NAMALWA (cell line): ENCODE measurements around the gene AMZ1.

ENCODE experiments used
- DNase-seq: peaks from one replicate; pipeline ENCODE4 v3.0.0-alpha.2; 2015; ENCODE audit warnings: low spot score

Gene AMZ1

DNA sequence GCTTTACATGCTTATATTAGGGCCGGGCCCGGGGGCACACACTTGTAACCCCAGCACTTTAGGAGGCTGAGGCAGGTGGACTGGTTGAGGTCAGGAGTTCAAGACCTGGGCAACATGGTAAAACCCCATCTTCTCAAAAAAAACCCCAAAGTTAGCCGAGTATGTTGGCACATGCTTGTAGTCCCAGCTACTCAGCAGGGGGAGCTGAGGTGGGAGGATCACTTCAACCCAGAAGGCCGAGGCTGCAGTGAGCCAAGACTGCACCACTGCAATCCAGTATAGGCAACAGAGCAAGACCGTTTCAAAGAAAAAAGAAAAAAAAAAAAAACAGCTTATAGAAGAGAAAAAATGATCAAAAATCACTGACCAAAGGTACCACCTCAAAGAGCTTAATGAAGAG is 63.1 kb downstream of the AMZ1 start:
- DNase-seq: no peak

DNA sequence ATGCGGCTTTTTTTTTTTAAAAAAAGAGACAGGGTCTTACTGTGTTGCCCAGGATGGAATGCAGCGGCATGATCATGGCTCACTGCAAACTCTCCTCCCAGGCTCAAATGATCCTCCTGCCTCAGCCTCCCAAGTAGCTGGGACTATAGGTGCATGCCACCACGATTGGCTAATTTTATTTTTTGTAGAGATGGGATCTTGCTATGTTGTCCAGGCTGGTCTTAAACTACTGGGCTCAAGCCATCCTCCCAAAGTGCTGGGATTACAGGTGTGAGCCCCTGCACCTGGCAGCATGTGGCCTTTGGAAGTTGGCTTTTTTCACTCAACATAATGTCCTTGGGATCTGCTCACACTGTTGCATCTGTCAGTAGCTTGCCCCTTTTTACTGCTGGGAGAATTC is 65.1 kb downstream of the AMZ1 start:
- no peak for DNase-seq

DNA sequence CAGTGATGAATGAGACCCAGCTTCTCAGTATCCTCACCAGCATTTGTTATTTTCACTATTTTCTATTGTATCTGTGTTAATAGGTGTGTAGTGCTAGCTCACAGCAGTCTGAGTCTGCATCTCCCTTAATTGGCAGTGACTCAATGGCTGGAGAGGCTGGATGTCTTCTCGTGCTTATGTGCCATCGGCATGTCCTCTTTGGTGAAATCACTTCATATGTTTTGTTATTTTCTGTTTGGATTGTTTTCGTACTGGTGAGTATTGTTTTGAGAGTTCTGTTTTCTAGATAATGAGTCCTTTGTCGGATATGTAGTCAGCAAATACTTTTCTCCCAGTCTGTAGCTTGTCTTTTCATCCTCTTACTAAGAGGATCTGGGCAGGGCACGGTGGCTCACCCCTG is 66.1 kb downstream of the AMZ1 start:
- DNase-seq: no peak

DNA sequence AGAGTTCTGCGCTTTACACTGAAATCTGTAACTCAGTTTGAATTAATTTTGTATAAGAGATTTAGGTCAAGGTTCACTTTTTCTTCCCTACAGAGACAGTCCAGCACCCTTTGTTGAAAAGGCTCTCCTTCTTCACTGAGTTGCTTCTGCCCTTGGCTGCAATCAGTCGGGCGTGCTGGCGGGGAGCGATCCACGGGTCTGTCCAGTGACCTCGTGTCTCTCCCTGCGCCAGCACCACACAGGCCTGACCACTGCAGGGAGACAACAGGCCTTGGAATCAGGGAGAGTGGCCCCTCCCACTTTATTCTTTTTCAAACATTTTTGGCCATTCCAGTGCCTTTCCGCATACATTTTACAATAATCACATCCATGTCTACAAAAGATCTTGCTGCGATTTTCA is 66.9 kb downstream of the AMZ1 start:
- no peak for DNase-seq

DNA sequence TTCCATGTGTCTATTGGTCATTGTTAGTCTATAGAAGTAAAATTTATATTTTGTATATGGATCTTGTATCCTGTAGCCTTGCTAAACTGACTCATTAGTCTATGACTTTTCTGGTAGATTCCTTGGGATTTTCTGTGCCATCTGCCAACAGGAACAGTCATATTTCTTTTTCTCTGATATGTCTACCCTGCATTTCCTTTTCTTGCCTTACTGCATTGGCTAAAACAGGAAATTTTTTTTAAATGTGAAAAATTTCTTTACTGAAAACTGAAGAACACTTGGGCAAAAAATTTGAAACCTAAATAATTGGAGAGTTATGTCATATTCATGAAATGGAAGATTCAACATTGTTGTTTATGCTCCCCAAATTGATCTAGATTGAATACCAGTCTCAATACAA is 67.5 kb downstream of the AMZ1 start:
- no peak for DNase-seq

DNA sequence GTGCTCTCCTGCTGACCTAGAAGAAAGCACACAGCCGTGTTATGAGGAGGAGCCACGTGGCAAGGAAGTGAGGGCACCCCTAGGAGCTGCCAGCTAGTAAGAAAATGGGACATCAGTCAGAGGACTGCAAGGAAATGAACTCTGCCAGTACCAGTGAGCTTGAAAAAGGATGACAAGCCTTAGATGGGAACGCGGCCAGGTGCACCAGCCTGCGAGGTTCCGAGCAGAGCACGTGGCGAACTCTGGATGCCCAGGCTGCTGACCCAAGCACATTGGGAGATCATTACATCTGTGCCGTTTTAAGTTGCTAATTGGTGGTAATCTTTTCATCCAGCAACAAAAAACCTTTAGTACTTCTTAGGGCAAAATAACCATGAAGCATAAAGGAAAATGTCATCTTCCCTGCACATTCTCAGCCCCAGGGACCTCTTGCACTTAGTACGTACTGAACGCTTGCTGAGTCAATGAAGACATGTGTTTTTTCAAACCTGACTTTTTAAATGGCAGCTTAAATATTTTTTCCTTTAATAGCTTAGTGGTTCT is 69.4 kb downstream of the AMZ1 start:
- DNase-seq: no peak

DNA sequence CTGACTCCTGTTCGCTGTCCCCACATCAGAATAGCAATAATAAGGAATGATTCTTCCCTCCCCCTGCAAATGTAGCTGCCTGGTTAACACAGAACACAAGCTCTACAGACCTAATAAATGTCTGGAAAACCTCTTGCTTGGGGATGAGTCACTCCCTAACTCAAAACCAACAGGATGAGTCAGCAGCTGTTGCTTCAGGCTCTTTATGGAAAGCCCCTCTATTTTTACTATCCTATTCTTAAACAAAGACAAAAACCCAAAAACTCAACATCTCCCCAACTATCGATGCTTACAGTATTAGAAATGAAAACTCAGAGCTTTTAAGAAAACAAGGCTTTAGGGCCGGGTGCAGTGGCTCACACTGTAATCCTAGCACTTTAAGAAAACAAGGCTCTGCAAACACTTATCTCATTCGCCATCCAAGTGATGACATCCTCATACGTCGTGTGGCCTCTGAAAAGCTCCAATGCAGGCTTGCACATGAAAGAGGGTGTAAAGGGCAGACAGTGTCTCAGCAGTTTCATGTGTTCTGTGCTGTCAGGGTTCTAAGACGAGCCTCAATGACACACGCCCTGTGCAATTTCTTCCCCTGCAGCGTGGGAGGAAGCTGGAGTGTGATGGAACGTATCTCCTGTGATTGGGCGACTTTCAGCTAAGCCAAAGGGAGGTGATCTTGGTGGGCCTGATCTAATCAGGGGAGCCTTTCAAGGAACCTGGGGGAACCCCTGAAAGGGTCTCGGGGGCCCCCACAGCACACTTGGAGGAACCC is 70.1 kb downstream of the AMZ1 start:
- DNase-seq: no peak

DNA sequence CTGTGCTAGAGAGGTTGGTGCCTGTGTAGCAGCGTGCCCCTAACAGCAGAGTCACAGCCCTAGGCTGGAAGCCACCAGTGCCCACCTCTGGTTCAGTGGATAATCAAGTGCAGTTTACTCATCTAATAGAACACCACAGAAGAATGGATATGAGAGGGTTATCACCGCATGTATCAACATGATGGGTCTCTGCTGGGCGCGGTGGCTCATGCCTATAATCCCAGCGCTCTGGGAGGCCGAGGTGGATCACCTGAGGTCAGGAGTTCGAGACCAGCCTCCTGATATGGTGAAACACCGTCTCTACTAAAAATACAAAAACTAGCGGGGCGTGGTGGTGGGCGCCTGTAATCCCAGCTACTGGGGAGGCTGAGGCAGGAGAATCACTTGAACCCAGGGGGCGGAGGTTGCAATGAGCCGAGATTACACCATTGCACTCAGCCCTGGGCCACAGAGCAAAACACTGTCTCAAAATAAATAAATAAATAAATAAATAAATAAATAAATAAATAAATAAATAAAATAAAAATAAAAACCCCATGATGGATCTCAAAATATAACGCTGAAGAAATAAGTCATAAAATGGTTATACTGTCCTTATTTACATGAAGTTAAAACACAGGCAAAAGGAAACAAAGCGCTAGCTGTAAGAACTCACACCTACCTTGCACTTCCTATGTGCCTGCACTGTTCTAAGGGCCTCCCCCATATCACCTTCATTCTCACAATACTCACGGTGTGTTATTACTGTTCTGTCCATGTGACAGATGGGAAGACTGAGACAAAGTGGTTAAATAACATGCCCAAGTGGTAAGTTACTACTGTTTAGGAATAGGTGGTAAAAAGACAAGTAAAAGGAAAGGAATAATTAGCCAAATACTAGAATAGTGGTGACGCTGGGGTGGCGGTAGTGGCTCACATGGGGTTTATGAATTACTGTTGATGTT is 70.9 kb downstream of the AMZ1 start:
- DNase-seq: no peak

DNA sequence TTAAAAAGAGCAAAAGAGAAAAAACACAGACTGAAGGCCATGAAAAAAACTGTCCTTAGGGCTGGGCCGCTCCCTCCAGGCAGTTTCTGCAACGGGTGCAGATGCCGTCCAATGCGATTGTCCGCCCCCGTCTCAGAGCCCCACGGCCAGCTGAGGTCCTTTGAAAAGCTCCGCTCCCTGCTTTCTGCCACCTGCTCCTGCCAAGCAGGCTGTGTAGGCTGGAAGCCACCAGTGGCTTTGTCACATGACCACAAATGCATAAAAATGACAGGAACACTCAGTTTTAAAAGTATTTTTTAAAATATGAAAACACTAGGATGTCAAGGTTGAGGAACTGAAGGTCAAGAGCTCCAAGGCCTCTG is 71.7 kb downstream of the AMZ1 start:
- no peak for DNase-seq

DNA sequence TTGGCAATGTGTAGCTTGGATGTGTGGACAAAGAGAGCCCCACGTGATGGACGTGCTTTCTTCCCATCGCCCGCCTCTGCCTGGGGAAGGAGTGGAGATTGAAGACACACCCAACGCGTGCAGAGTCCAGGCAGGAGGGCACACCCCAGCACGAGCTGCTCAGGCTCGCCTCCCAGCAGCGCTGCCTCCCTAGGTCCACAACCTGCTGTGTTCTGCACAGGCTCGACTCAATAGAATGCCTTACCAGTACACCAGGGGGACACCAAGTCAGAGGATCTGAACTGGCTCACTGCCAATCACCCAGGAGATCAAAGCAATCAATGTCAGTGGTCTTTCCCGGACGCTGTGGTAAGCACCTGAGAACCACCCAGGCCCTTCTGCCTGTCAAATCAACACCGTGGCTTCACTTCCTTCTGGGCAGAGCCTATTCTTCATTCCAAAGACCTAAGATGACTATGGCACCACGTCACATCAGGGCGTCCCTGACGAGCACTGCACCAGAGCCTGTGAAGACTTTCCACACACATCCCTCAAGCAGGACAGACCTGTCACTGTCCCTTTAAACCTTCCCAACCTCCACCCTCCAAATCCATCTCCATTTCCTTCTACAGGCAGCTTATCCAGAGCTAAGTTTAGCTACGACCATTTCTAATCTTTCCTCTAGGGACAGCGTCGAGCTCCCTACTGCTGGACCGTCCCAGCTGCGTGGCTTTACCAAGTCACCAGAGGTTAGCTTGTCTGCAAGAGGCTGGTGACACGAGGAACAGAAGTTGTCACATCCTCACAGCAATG is 72.3 kb downstream of the AMZ1 start:
- peak; percentile 41 for DNase-seq

DNA sequence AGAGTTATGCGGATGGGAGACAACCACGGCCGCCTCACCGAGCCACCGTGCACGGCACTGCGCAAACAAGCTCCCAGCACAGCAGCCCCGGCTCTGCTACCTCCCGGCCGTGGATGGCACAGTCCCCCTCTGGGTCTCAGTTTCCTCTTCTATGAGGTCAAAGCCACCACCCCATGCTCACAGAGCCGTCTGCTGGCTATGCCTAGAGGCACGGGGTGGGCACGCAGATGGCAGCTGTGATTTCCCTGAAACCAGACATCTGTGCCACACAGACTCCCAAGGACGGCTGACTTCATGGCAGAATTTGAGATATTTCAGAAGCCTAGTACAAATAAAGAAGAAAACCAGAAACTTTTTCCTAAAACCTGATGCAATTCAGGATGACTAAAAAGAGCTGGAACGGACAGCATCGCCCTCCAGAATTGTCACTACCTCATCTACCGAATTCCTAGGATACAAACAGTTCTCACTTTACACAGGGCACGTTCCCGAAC is 73.2 kb downstream of the AMZ1 start:
- DNase-seq: no peak

DNA sequence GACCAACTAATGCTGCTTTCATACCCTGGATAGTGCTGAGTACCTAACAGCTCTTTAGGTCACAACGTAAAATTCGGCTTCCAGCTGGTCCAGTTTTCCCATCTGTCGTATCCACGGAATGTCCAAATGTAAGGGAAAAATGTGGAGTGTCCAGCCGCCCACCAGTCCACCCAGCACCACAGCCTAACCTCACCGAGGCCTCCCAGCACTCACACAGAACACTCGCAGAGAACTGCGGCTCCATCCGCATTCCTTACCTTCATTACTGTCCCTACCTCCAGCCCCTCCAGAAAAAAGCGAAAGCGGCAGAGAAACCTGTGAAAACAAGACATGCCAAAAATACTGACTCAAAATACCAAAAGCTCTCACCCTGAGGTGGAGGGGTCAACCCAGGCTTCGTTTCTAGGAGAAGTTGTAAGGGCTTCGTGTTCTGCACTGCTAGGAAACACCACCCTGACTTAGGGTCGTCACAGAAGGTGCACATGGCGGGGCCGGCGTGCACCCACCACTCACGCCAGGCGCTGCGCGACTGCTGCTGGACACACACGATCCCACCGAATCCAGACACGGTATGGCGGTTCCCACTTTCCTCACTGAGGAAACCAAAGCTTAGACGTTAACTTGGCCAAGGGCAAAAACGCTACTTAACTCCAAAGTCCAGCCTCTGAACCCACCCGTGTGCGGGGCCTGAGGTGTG is 73.9 kb downstream of the AMZ1 start:
- no peak for DNase-seq

DNA sequence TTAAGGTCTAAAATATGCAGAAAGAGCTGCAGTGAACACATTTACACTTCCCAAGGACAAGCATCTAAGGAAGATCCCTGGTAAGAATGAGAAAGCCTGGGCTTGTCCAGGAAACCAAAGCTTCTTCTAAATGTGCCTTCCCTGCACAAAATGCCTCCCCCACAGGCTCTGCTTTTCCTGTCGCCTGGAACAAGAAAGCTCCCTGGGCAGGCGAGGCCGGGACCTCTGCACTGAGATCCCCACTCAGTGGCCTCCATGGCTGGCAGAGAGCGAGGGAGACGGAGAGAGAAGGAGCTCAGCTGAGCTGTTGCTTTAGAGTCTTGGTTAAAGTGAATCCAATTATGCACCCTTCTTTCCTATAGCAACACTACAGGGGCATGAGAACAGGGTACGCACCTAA is 75.6 kb downstream of the AMZ1 start:
- DNase-seq: no peak

DNA sequence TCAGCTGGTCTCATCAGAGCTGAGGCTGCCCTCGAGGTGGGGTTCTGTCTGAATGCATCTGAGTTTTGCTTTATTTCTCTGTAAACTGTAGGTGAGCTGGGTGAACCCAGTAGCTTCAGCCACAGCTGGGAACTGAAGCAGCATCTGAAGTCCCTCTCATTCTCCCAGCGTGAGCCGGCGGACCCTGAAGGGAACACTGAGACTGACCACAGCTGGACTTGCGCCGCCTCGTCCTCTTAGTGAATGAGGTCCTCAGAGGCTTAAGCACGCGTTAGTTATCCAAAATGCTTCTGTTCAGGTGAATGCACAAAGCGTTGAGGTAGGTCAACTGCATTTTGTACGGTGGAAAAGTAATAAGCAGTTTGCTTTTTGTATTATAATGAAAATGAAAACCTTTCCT is 76.6 kb downstream of the AMZ1 start:
- no peak for DNase-seq
